Loucy (cell line): ENCODE measurements around the gene ARHGAP22.

Experiments used
- H2AFZ ChIP-seq: fragments of 200-600 bp; sonication (generic); 2 replicates; pipeline ENCODE4 v1.6.0; 2016; ENCODE audit warnings: antibody characterized with exemption, mild to moderate bottlenecking, low read length, moderate library complexity
- H3F3A ChIP-seq: fragments of 200-600 bp; 2 replicates; pipeline ENCODE4 v1.6.0; 2016; ENCODE audit warnings: antibody characterized with exemption, low read depth, mild to moderate bottlenecking
- H3K27me3 ChIP-seq: fragments of 200-600 bp; sonication (generic); 2 replicates; pipeline ENCODE4 v1.6.1; 2014; ENCODE audit warnings: low read length, mild to moderate bottlenecking; ENCODE audit not compliant: insufficient read depth, poor library complexity, severe bottlenecking
- H3K36me3 ChIP-seq: fragments of 200-600 bp; sonication (generic); 2 replicates; pipeline ENCODE4 v1.6.1; 2016; ENCODE audit warnings: low read length; ENCODE audit not compliant: insufficient read depth
- H3K4me1 ChIP-seq: fragments of 200-600 bp; sonication (generic); 2 replicates; pipeline ENCODE4 v1.5.1; 2014; ENCODE audit warnings: low read length, mild to moderate bottlenecking; ENCODE audit not compliant: insufficient read depth, poor library complexity, severe bottlenecking
- H3K4me2 ChIP-seq: fragments of 200-600 bp; sonication (generic); 2 replicates; pipeline ENCODE4 v1.6.0; 2014; ENCODE audit warnings: antibody characterized with exemption, low read length, low read depth, mild to moderate bottlenecking; ENCODE audit not compliant: poor library complexity, severe bottlenecking
- H3K4me3 ChIP-seq: fragments of 200-600 bp; sonication (generic); 2 replicates; pipeline ENCODE4 v1.5.1; 2014; ENCODE audit warnings: low read length, mild to moderate bottlenecking, mixed read lengths; ENCODE audit not compliant: poor library complexity, severe bottlenecking
- H3K79me2 ChIP-seq: fragments of 200-600 bp; sonication (generic); 2 replicates; pipeline ENCODE4 v1.6.1; 2014; ENCODE audit warnings: low read length; ENCODE audit not compliant: insufficient read depth
- H3K9ac ChIP-seq: fragments of 200-600 bp; sonication (generic); 2 replicates; pipeline ENCODE4 v1.6.0; 2014; ENCODE audit warnings: mild to moderate bottlenecking, low read depth, low read length, moderate library complexity; ENCODE audit not compliant: poor library complexity, severe bottlenecking
- H3K9me2 ChIP-seq: fragments of 200-600 bp; sonication (generic); replicated peaks from 2 replicates; pipeline ENCODE4 v1.6.1; 2016; ENCODE audit warnings: low read depth, low read length, mixed read lengths
- H3K9me3 ChIP-seq: fragments of 200-600 bp; sonication (generic); 2 replicates; pipeline ENCODE4 v1.6.1; 2014; ENCODE audit warnings: mild to moderate bottlenecking, antibody characterized with exemption, low read length, low read depth; ENCODE audit not compliant: insufficient read depth
- H4K20me1 ChIP-seq: fragments of 200-600 bp; sonication (generic); 2 replicates; pipeline ENCODE4 v1.6.0; 2014; ENCODE audit warnings: antibody characterized with exemption, low read length, mild to moderate bottlenecking; ENCODE audit not compliant: insufficient read depth, poor library complexity, severe bottlenecking
- EZH2phosphoT487 ChIP-seq: fragments of 200-600 bp; IDR thresholded peaks from 2 replicates; pipeline ENCODE4 v1.6.1; 2018; ENCODE audit warnings: antibody characterized with exemption, mild to moderate bottlenecking, moderate library complexity, borderline replicate concordance
- TF ChIP-seq, protein P1 (sequence below): fragments of 200-600 bp; sonication (generic); conservative IDR thresholded peaks from 2 replicates; pipeline ENCODE4 v1.5.1; 2014; ENCODE audit warnings: mild to moderate bottlenecking, antibody characterized with exemption, low read length

ARHGAP22 gene

DNA sequence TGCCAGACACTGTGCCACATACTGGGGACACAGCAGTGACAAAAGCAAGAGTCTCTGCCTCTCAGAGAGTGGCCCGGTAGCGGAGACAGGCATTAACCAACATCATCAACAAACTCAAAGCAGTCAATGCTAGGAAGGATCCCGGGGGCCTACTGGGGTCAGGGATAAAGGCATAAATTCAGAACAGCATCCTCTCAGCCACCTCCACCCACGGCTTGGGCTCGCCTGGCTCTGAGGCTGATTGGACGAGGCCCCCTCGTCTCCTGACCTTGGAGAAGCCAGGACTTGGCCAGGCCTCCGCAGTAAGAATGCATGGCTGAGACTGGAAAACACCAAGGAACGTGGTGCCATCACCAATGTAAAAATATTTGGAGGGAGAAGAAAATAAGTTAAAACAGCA lies 102.1 kb downstream of the ARHGAP22 start:
- no peak overlapping the region for H3K4me2 ChIP-seq
- H3K9me2 ChIP-seq = no peaks in the 10 kb centered on the region
- H3F3A ChIP-seq = no peaks in the 10 kb centered on the region
- H3K27me3 ChIP-seq = no peaks in the 10 kb centered on the region
- H2AFZ ChIP-seq = no peak overlapping the region
- no peaks in the 10 kb centered on the region for H3K4me1 ChIP-seq
- H3K4me3 ChIP-seq = no peak overlapping the region
- H3K79me2 ChIP-seq = no peaks in the 10 kb centered on the region
- no peak for TF ChIP-seq EZH2phosphoT487
- TF ChIP-seq, protein P1, sequence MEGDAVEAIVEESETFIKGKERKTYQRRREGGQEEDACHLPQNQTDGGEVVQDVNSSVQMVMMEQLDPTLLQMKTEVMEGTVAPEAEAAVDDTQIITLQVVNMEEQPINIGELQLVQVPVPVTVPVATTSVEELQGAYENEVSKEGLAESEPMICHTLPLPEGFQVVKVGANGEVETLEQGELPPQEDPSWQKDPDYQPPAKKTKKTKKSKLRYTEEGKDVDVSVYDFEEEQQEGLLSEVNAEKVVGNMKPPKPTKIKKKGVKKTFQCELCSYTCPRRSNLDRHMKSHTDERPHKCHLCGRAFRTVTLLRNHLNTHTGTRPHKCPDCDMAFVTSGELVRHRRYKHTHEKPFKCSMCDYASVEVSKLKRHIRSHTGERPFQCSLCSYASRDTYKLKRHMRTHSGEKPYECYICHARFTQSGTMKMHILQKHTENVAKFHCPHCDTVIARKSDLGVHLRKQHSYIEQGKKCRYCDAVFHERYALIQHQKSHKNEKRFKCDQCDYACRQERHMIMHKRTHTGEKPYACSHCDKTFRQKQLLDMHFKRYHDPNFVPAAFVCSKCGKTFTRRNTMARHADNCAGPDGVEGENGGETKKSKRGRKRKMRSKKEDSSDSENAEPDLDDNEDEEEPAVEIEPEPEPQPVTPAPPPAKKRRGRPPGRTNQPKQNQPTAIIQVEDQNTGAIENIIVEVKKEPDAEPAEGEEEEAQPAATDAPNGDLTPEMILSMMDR = no peak
- H3K9me3 ChIP-seq = no peaks in the 10 kb centered on the region
- H3K36me3 ChIP-seq = no peaks in the 10 kb centered on the region
- H3K9ac ChIP-seq = no peak overlapping the region
- H4K20me1 ChIP-seq = no peaks in the 10 kb centered on the region

DNA sequence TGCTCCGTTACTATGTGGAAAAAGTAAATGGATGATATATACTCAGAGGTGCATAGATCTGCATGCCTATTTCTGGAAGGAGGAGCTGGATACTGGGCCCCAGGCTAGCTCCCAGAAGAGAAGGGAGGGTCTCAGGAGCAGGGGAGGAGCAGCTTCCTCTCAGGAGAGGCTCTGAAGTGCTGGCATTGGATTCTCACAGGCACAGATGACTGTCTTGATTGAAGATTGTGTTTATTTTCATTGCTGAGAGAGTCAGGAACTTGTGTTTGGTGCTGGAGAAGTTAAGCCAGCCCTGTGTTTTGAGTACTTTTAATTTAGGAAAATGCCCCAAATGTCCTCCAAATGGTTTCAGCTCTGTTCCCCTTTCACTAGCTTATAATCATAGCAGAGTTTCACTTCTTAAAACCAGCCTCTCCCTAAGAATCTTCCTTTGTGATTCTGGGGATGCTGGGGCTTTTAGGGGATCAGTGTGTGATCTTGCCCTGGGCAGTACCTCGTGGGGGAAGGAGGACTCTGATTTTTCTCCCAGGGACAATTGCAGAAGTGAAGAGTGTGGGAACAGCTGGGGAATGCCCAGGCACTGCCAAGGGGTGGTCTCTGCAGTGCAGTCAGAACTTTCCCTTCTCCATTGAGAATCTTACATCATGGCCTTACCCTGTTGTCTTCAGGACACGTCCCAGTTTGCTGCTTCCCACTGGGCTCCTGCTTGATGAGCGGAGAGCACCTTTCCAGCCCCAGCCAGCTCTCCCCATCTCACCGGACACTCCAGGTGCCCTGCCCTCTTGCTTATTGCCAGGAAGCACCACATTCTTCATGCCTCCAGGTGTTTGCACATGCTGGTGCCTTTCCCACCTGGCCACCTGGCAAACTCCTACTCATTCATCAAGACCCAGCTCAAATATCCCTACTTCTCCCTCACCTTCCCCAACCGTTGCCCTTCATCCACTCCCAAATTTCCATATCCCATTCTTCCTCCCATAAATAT lies 102.8 kb downstream of the ARHGAP22 start:
- Histone ChIP-seq H3K9ac (no peak overlapping the region), H3K4me3 (no peak overlapping the region), H4K20me1 (no peaks in the 10 kb centered on the region), H3K9me3 (no peaks in the 10 kb centered on the region), H3F3A (no peaks in the 10 kb centered on the region), H3K4me1 (peaks cover 4% of the 10 kb centered on the region), H3K79me2 (no peaks in the 10 kb centered on the region), H3K36me3 (no peaks in the 10 kb centered on the region), H3K9me2 (no peaks in the 10 kb centered on the region), H3K27me3 (no peaks in the 10 kb centered on the region), H2AFZ (no peak overlapping the region), H3K4me2 (no peak overlapping the region)
- TF ChIP-seq, protein P1 = no peak
- no peak for TF ChIP-seq EZH2phosphoT487

DNA sequence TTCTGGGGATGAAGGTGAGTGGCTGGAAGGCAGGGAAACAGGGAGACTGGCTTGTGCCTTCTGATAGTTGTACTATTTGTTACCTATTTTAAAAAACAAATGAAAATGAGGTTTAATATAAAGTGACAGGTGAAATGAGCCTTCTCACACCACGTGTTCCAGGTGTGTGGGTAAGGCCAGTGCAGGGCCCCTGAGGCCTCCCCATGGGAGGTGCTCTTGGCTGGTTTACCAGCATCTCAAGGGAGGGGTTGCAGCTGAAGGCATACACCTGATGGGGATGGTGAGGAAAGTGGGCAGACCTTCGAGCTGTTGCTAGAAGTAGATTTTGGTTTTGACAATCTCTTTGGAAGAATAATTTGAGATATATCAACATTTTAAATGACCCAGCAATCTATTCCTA lies 103.6 kb downstream of the ARHGAP22 start:
- TF ChIP-seq, protein P1 = no peak
- TF ChIP-seq EZH2phosphoT487 = no peak
- Histone ChIP-seq H3K4me3 (no peak overlapping the region), H3K27me3 (no peaks in the 10 kb centered on the region), H3K36me3 (no peaks in the 10 kb centered on the region), H3K9ac (no peak overlapping the region), H3F3A (no peaks in the 10 kb centered on the region), H2AFZ (no peak overlapping the region), H3K9me2 (no peaks in the 10 kb centered on the region), H3K4me2 (no peak overlapping the region), H4K20me1 (no peaks in the 10 kb centered on the region), H3K79me2 (no peaks in the 10 kb centered on the region), H3K4me1 (peaks cover 6% of the 10 kb centered on the region), H3K9me3 (no peaks in the 10 kb centered on the region)
